ENCODE measurements around the gene RBM20.

The RBM20 gene

GRCh38 chr10:110742801-110743200 is 98.7 kb downstream of the RBM20 start:
- DNase-seq: no peak

GRCh38 chr10:110744782-110745181 is 100.6 kb downstream of the RBM20 start:
- DNase-seq: no peak

GRCh38 chr10:110746254-110746826 is 102.2 kb downstream of the RBM20 start:
- peak; percentile 79 to 86 for DNase-seq

GRCh38 chr10:110746969-110747608 is 103.0 kb downstream of the RBM20 start:
- no peak for DNase-seq

- no peak for DNase-seq
Measured at GRCh38 chr10:110747609-110748464, 103.7 kb downstream of the RBM20 start.

GRCh38 chr10:110748970-110749369 is 104.8 kb downstream of the RBM20 start:
- no peak for DNase-seq

- no peak for DNase-seq
Measured at GRCh38 chr10:110750931-110751330, 106.8 kb downstream of the RBM20 start.

- DNase-seq: no peak
Measured at GRCh38 chr10:110751850-110752249, 107.7 kb downstream of the RBM20 start.

- no peak for DNase-seq
Measured at GRCh38 chr10:110753462-110753861, 109.3 kb downstream of the RBM20 start.

- no peak for DNase-seq
Measured at GRCh38 chr10:110754375-110755105, 110.4 kb downstream of the RBM20 start.

GRCh38 chr10:110755781-110756180 is 111.6 kb downstream of the RBM20 start:
- DNase-seq: no peak

- no peak for DNase-seq
Measured at GRCh38 chr10:110756876-110757275, 112.7 kb downstream of the RBM20 start.

- no peak for DNase-seq
Measured at GRCh38 chr10:110757586-110757985, 113.5 kb downstream of the RBM20 start.

- DNase-seq: no peak
Measured at GRCh38 chr10:110758128-110758765, 114.1 kb downstream of the RBM20 start.

GRCh38 chr10:110758898-110759297 is 114.8 kb downstream of the RBM20 start:
- no peak for DNase-seq

- no peak for DNase-seq
Measured at GRCh38 chr10:110759523-110759922, 115.4 kb downstream of the RBM20 start.

- DNase-seq: no peak
Measured at GRCh38 chr10:110762109-110762848, 118.1 kb downstream of the RBM20 start.

GRCh38 chr10:110762849-110763211 is 118.7 kb downstream of the RBM20 start:
- DNase-seq: no peak

- no peak for DNase-seq
Measured at GRCh38 chr10:110764378-110764777, 120.2 kb downstream of the RBM20 start.

- no peak for DNase-seq
Measured at GRCh38 chr10:110764793-110765512, 120.8 kb downstream of the RBM20 start.

Data from Kasumi-1 (cell line).